GM12801 (cell line): ENCODE results near the gene UNC13C.

Experiments
- TF ChIP-seq, protein P1 (sequence below): IDR thresholded peaks from one replicate; pipeline ENCODE4 v1.5.1; 2011; ENCODE audit warnings: control low read depth; ENCODE audit not compliant: insufficient read length; ENCODE audit errors: extremely low read depth

Gene UNC13C

DNA sequence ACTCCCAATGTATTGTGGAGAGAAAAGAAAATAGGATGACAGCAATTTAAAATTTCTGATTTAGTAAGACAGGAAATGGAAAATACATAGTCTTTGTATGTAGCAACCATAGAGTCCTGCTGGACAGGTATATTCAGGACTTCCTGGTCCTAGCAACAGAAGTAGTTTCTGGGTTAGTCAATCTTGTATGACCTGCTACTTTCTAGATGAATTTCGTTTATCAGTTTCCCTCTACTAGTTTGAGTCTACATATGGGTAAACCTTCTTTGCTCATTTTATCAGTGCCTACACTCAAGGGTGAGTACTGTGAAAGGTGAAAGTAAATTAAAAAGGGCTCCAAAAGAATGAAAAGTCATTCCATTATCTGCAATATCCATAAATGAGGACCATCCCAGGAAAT is 309.8 kb downstream of the UNC13C start:
- TF ChIP-seq, protein P1, sequence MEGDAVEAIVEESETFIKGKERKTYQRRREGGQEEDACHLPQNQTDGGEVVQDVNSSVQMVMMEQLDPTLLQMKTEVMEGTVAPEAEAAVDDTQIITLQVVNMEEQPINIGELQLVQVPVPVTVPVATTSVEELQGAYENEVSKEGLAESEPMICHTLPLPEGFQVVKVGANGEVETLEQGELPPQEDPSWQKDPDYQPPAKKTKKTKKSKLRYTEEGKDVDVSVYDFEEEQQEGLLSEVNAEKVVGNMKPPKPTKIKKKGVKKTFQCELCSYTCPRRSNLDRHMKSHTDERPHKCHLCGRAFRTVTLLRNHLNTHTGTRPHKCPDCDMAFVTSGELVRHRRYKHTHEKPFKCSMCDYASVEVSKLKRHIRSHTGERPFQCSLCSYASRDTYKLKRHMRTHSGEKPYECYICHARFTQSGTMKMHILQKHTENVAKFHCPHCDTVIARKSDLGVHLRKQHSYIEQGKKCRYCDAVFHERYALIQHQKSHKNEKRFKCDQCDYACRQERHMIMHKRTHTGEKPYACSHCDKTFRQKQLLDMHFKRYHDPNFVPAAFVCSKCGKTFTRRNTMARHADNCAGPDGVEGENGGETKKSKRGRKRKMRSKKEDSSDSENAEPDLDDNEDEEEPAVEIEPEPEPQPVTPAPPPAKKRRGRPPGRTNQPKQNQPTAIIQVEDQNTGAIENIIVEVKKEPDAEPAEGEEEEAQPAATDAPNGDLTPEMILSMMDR = no peak

DNA sequence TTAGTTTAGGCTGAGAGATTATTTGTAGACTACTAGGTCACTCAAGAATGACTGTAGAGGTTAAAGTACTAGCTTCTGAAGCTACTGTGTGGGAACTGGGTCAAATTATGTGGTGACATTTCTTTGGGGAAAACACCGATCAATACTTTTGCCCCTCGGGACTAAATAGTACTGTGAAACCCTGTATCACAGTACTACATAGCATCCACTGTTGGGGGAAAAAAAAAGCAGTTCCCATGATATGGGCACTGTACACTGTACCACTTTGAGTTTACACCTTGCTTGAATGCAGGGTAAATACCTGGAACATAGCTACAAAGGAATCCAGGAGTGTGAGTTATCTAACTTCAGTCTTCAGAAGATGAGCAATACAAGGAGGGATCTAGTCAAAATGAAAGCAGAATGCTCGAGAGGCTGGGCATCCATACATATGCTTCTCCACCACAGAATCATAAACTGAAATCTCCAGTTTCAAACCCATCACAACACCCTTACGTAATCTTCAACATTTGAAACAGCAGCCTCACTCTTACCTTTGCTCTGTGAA is 311.4 kb downstream of the UNC13C start:
- TF ChIP-seq, protein P1 = no peak

DNA sequence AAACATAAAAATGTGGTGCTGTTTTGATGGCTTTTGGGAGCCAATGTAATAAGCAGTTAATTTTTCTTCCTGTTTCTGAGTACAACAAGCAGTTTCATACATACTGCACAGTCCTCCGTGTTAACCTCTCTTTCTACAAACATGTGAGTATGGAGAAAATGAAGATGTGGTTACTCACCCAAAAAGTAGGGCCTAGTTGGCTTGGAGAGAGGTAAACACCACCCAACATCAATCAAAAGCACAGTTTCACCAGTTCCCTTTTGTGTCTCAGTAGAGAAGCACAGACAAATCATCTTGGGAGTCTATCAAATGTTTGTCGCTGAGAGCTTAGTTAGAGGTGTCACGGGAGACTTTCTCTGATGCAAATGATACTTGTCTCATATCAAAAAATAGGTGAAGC is 320.2 kb downstream of the UNC13C start:
- TF ChIP-seq, protein P1 = no peak

DNA sequence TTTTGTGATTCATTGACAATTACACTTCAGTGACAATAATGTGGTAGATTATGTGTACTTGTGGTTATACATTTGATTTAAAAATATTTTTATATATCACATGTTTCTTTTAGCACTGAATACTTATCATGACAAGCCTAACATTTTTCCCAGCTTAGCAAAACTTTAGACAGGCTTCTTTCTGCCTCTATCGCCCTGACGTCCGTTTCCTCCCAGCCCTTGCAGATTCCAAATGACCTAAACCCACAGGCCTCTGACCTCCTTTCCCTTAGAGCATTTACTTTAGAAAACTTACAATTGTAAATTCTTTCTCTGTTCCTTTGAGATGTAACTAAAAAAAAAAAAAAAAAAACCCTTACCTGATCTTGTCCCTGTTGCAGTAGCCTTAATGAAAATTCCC is 326.1 kb downstream of the UNC13C start:
- TF ChIP-seq, protein P1 = no peak

DNA sequence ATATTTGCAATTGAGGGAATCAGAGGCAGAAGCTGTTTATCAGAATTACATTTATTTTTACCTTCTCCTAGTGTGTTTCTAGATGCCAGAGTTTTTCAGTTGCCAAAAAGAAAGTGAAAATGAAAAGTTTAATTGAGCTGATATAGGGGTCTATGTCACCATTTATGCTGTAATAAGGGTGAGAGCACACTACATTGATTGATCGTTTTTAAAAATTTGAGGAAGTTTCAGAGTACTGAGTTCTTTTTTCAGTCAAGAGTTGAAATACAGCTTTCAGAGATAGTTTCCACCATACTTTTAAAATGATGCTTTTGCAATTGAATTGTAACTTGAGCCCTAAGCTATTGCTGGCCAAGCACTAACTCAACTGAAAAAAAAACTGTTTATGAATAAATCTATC is 326.9 kb downstream of the UNC13C start:
- TF ChIP-seq, protein P1 = no peak

DNA sequence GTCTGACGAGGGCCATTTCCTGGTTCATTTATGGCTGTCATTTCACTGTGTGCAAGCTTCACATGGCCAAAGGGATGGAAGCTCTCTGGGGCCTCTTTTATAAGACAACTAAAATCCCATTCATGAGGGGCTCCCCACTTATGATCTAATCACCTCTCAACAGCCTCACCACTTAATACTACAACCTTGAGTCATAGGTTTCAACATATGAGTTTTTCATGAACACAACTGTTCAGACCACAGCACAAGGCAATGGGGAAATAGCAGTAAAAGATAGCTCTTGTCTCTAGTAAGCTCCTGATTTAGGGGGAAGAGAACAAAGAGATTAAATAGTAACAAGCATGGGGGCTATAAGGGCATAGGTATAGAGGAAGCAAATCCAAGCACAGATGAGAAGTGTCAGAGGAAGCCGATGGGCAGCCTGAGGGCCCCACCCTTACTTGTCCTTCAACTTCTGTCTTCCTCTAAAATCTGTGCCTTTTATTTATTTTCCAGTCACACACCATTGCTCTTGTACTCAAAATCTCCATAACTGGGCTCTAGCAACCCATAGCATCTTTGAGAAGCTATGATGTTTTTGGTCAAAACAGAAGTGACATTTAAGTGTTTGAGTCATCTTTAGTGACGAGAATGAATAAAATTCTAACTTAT is 329.1 kb downstream of the UNC13C start:
- TF ChIP-seq, protein P1 = no peak

DNA sequence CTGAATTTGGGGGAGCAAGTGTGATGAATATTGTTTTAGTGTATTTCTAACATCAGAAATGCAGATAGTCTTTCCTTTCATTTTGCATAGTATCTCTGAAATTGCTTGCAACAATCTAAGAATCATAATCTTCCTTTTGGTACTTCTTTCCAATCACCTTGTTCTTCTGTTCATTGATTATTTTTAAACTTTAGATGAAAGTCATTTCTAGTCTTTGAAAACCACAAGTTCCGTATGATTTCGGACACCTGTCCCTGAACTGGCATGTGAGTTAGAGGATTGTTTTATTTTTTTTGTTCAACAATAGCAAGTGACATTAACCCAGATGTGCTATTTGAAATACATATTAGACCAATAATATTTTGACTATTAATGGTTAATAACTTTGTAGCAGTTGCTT is 329.7 kb downstream of the UNC13C start:
- TF ChIP-seq, protein P1 = no peak

DNA sequence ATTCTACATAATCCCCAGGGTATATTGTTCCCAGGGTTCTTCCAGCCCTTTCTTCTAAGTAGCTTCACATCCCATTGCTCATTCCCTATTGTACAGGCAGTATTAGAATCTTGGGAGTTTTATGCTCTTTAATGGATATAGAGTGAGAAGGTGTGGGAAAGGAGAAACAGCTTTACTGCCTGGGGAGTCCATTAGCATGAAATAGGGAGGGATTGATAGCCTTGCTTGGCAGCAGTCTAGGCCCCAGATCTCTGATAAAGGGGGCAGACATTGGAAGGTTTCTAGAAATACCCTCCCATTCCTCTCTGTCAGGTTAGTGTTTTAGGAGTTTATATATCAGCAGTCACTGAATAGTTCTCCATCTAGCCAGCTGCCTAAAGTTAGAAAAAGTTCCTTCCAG is 334.3 kb downstream of the UNC13C start:
- TF ChIP-seq, protein P1 = no peak
